MM.1S (cell line): ENCODE data around the gene PRDX2.

Experiments used
- CTCF ChIP-seq: fragments of 300-600 bp; sonication (generic); IDR thresholded peaks from 2 replicates; pipeline ENCODE4 v1.5.1; 2016; ENCODE audit warnings: antibody characterized with exemption, low read length, mixed read lengths
- EZH2 ChIP-seq: fragments of 300-600 bp; sonication (generic); optimal IDR thresholded peaks from 2 replicates; pipeline ENCODE3; 2017; ENCODE audit warnings: low read depth, mild to moderate bottlenecking, antibody characterized with exemption, low read length, mixed read lengths
- EZH2phosphoT487 ChIP-seq: fragments of 300-600 bp; sonication (generic); IDR thresholded peaks from 2 replicates; pipeline ENCODE4 v1.6.1; 2018; ENCODE audit warnings: antibody characterized with exemption, low read length

GRCh38 chr19:12789904-12790619 is 11.5 kb downstream of the PRDX2 start:
- no peak for TF ChIP-seq CTCF
- TF ChIP-seq EZH2 = no peak
- TF ChIP-seq EZH2phosphoT487 = no peak
